H1 (cell line): ENCODE data around the gene SEMA7A. TPM values are rescaled to one million over a fixed set of nuclear protein-coding genes. Genes with fewer than 3 reads are reported as not detected.

Experiments used
- CTCF ChIA-PET: fragments of 300-600 bp; sonication (Branson Sonifier 250); formaldehyde crosslinking; loops from one replicate; lab custom pipeline; 2021; ENCODE audit not compliant: partially characterized antibody; lab: Charles Lee
- POLR2A ChIA-PET: fragments of 300-600 bp; sonication (Branson Sonifier 250); formaldehyde crosslinking; loops from one replicate; lab custom pipeline; 2021; ENCODE audit warnings: inconsistent platforms; ENCODE audit not compliant: partially characterized antibody; lab: Charles Lee
- DNase-seq, 2 experiments: peaks; one replicate each; pipeline versions ENCODE4 v3.0.0 to v3.0.0-alpha.2; 2010 to 2022; ENCODE audit warnings: low spot score in 2 of 2, low read depth in 1 of 2, mixed read lengths in 1 of 2
- FAIRE-seq: peaks from 2 replicates; lab custom pipeline; 2011; peaks lifted over from hg19 to GRCh38; lab: Jason Lieb, UNC
- H2AFZ ChIP-seq: 2 replicates; pipeline ENCODE4 v1.8.1; 2012; ENCODE audit warnings: low read length, inconsistent platforms
- H2AK5ac ChIP-seq: 2 replicates; pipeline ENCODE4 v1.6.1; 2013; ENCODE audit warnings: low read depth, low read length
- H2BK120ac ChIP-seq: replicated peaks from 2 replicates; pipeline ENCODE3; 2013; ENCODE audit warnings: low read depth, low read length, inconsistent platforms
- H2BK12ac ChIP-seq: 2 replicates; pipeline ENCODE4 v1.6.1; 2013; ENCODE audit warnings: low read depth, low read length
- H2BK15ac ChIP-seq: 2 replicates; pipeline ENCODE4 v1.6.1; 2013; ENCODE audit warnings: low read length
- H2BK20ac ChIP-seq: 2 replicates; pipeline ENCODE4 v1.6.1; 2013; ENCODE audit warnings: low read length
- H2BK5ac ChIP-seq: 2 replicates; pipeline ENCODE4 v1.6.1; 2013; ENCODE audit warnings: low read depth, low read length
- H3K14ac ChIP-seq: 2 replicates; pipeline ENCODE4 v1.6.1; 2013; ENCODE audit warnings: inconsistent platforms; ENCODE audit not compliant: insufficient read length
- H3K18ac ChIP-seq: 2 replicates; pipeline ENCODE4 v1.6.1; 2013; ENCODE audit warnings: low read length; ENCODE audit errors: extremely low read depth
- H3K23ac ChIP-seq: 2 replicates; pipeline ENCODE4 v1.6.1; 2013; ENCODE audit warnings: inconsistent platforms; ENCODE audit not compliant: insufficient read length
- H3K23me2 ChIP-seq: 2 replicates; pipeline ENCODE4 v1.6.1; 2013; ENCODE audit warnings: low read depth, low read length
- H3K27ac ChIP-seq: 2 replicates; pipeline ENCODE4 v1.6.1; 2011; ENCODE audit warnings: low read depth, low read length, inconsistent platforms
- H3K27me3 ChIP-seq, 4 experiments: replicated peaks in 1 of 4; 1 replicate in 1 of 4; 2 replicates in 3 of 4; pipeline versions ENCODE4 v1.6.1 to v1.8.1; 2011 to 2013; ENCODE audit warnings: low read length in 3 of 4, mild to moderate bottlenecking in 3 of 4, inconsistent platforms in 2 of 4, mixed read lengths in 2 of 4, moderate library complexity in 1 of 4; ENCODE audit not compliant: control insufficient read depth in 3 of 4, insufficient read depth in 3 of 4; ENCODE audit errors: extremely low read depth in 1 of 4
- H3K36me3 ChIP-seq, 4 experiments: 2 replicates each; pipeline versions ENCODE4 v1.6.1 to v1.8.1; 2011 to 2013; ENCODE audit warnings: mild to moderate bottlenecking in 4 of 4, low read length in 3 of 4, moderate library complexity in 2 of 4, control low read depth in 1 of 4, inconsistent platforms in 1 of 4; ENCODE audit not compliant: insufficient read depth in 4 of 4, control insufficient read depth in 2 of 4
- H3K4ac ChIP-seq: replicated peaks from 2 replicates; pipeline ENCODE3; 2013; ENCODE audit warnings: low read length, low read depth, mixed read lengths, inconsistent platforms; ENCODE audit not compliant: insufficient read length
- H3K4me1 ChIP-seq, 4 experiments: replicated peaks in 1 of 4; 1 replicate in 1 of 4; 2 replicates in 3 of 4; pipeline versions ENCODE4 v1.6.1 to v1.8.1; 2011 to 2013; ENCODE audit warnings: low read length in 3 of 4, inconsistent platforms in 2 of 4, mixed read lengths in 1 of 4; ENCODE audit not compliant: insufficient read depth in 4 of 4, control insufficient read depth in 3 of 4
- H3K4me2 ChIP-seq, 2 experiments: 2 replicates each; pipeline versions ENCODE4 v1.6.1 to v1.8.1; 2011 to 2013; ENCODE audit warnings: low read depth in 2 of 2, low read length in 2 of 2, control low read depth in 1 of 2, inconsistent platforms in 1 of 2, mild to moderate bottlenecking in 1 of 2; ENCODE audit not compliant: insufficient read depth in 1 of 2
- H3K4me3 ChIP-seq, 4 experiments: fragments of 200-600, 300-600 bp in 1 of 4; sonication (generic), shearing (Covaris generic), sonication (Bioruptor Twin) in 1 of 4; 2 replicates each; pipeline versions ENCODE4 v1.5.1 to v1.8.1; 2011 to 2016; ENCODE audit warnings: low read length in 4 of 4, low read depth in 3 of 4, control low read depth in 2 of 4, inconsistent platforms in 2 of 4, mild to moderate bottlenecking in 2 of 4, mixed read lengths in 1 of 4, moderate library complexity in 1 of 4; ENCODE audit not compliant: insufficient read depth in 2 of 4; ENCODE audit errors: extremely low read depth in 1 of 4
- H3K56ac ChIP-seq: replicated peaks from 2 replicates; pipeline ENCODE3; 2013; ENCODE audit warnings: low read depth, mild to moderate bottlenecking, mixed read lengths, low read length, inconsistent platforms; ENCODE audit not compliant: insufficient read length
- H3K79me1 ChIP-seq: 2 replicates; pipeline ENCODE4 v1.6.1; 2013; ENCODE audit warnings: low read depth, low read length, control low read depth
- H3K79me2 ChIP-seq, 2 experiments: 2 replicates each; pipeline versions ENCODE4 v1.6.1 to v1.8.1; 2012 to 2013; ENCODE audit warnings: low read length in 2 of 2, mild to moderate bottlenecking in 2 of 2, inconsistent platforms in 1 of 2; ENCODE audit not compliant: insufficient read depth in 2 of 2, control insufficient read depth in 1 of 2
- H3K9ac ChIP-seq, 4 experiments: replicated peaks in 1 of 4; 1 replicate in 1 of 4; 2 replicates in 3 of 4; pipeline versions ENCODE4 v1.6.1 to v1.8.1; 2011 to 2013; ENCODE audit warnings: low read depth in 3 of 4, low read length in 3 of 4, control low read depth in 2 of 4, mild to moderate bottlenecking in 2 of 4, moderate library complexity in 2 of 4, inconsistent platforms in 1 of 4; ENCODE audit errors: extremely low read depth in 1 of 4
- H3K9me3 ChIP-seq, 2 experiments: 2 replicates each; pipeline versions ENCODE4 v1.6.1 to v1.8.1; 2012 to 2013; ENCODE audit warnings: mild to moderate bottlenecking in 2 of 2, moderate library complexity in 2 of 2, control low read depth in 1 of 2, inconsistent platforms in 1 of 2, low read depth in 1 of 2, low read length in 1 of 2, mixed read lengths in 1 of 2; ENCODE audit not compliant: insufficient read depth in 2 of 2
- H4K20me1 ChIP-seq, 2 experiments: replicated peaks in 1 of 2; 2 replicates each; pipeline versions ENCODE3 to v1.8.1; 2011 to 2013; ENCODE audit warnings: inconsistent platforms in 2 of 2, low read length in 2 of 2, mild to moderate bottlenecking in 1 of 2; ENCODE audit not compliant: insufficient read depth in 2 of 2, control insufficient read depth in 1 of 2
- H4K5ac ChIP-seq: 2 replicates; pipeline ENCODE4 v1.6.1; 2013; ENCODE audit warnings: low read length, low read depth, mixed read lengths, inconsistent platforms; ENCODE audit not compliant: insufficient read length
- H4K8ac ChIP-seq: 2 replicates; pipeline ENCODE4 v1.8.0; 2013; ENCODE audit warnings: mild to moderate bottlenecking, moderate library complexity, low read length, inconsistent platforms; ENCODE audit not compliant: insufficient read depth; ENCODE audit errors: extremely low read depth
- H4K91ac ChIP-seq: replicated peaks from 2 replicates; pipeline ENCODE3; 2013; ENCODE audit warnings: low read length, mixed read lengths, inconsistent platforms; ENCODE audit not compliant: insufficient read length
- BCL11A ChIP-seq, 2 experiments: IDR thresholded peaks; one replicate each; pipeline ENCODE4 v1.6.1; 2011; ENCODE audit warnings: low read depth in 2 of 2, low read length in 2 of 2, mild to moderate bottlenecking in 2 of 2
- EZH2 ChIP-seq: fragments of 200-600 bp; sonication (generic); IDR thresholded peaks from 2 replicates; pipeline ENCODE4 v1.7.1; 2012; ENCODE audit warnings: low read depth, mild to moderate bottlenecking, moderate library complexity, low read length, inconsistent platforms; ENCODE audit not compliant: severe bottlenecking
- HDAC2 ChIP-seq, 2 experiments: fragments of 300-600 bp in 1 of 2; sonication (generic) in 1 of 2; IDR thresholded peaks; 2 replicates each; pipeline ENCODE4 v1.6.1; 2011 to 2012; ENCODE audit warnings: low read depth in 2 of 2, low read length in 2 of 2, mild to moderate bottlenecking in 2 of 2, moderate library complexity in 2 of 2, borderline replicate concordance in 1 of 2, inconsistent platforms in 1 of 2
- JUND ChIP-seq: IDR thresholded peaks from 2 replicates; pipeline ENCODE4 v1.6.1; 2011; ENCODE audit warnings: mild to moderate bottlenecking, improper control_type of control experiment, low read length
- POLR2A ChIP-seq, 2 experiments: IDR thresholded peaks; 1 replicate in 1 of 2; 2 replicates in 1 of 2; pipeline ENCODE4 v1.6.1; 2011; ENCODE audit warnings: low read depth in 2 of 2, low read length in 2 of 2, mild to moderate bottlenecking in 2 of 2; ENCODE audit errors: control extremely low read depth in 1 of 2
- SP2 ChIP-seq: IDR thresholded peaks from 2 replicates; pipeline ENCODE4 v1.6.1; 2012; ENCODE audit warnings: mild to moderate bottlenecking, low read length, inconsistent platforms
- SRF ChIP-seq: IDR thresholded peaks from 2 replicates; pipeline ENCODE4 v1.6.1; 2011; ENCODE audit warnings: mild to moderate bottlenecking, low read depth, low read length, moderate library complexity
- ZNF274 ChIP-seq: IDR thresholded peaks from 2 replicates; pipeline ENCODE4 v1.7.0; 2012; ENCODE audit warnings: low read length, borderline replicate concordance; ENCODE audit errors: extremely low read depth
- WGBS, 2 experiments: shearing (Covaris generic) in 1 of 2; methylation state at CpG; one replicate each; pipeline versions ENCODE4 v1.1.6 to v1.1.7; 2013 to 2015; ENCODE audit warnings: low lambda C conversion rate in 2 of 2, mixed read lengths in 2 of 2, inconsistent platforms in 1 of 2, low coverage in 1 of 2, missing lambda C conversion rate in 1 of 2; ENCODE audit not compliant: insufficient replicate concordance in 2 of 2, insufficient coverage in 1 of 2, insufficient read length in 1 of 2; ENCODE audit errors: extremely low coverage in 1 of 2, missing lambda C conversion rate in 1 of 2; 5-methylcytosine and 5-hydroxymethylcytosine counted together
- polyA plus RNA-seq, 7 experiments: library from polyadenylated mRNA; depleted of rRNA in 3 of 7; stranded (reverse) in 5 of 7; unstranded in 2 of 7; fragments of >200 nt in 5 of 7; fragments of 200-250 nt in 2 of 7; gene quantifications; 1 replicate in 5 of 7; 2 replicates in 1 of 7; 4 replicates in 1 of 7; pipeline versions ENCODE4 v1.2.1 to v1.2.3, GENCODE V29; 2011 to 2013; ENCODE audit warnings: missing spikeins in 2 of 7, mixed read lengths in 2 of 7
- total RNA-seq: library from RNA; stranded (reverse); fragmentation: NEBNext Ultra II Directional; extraction: Animal tissue kit (Norgen Biotek cat#: 25700); gene quantifications from 2 replicates; pipeline ENCODE4 v1.2.1, GENCODE V29; 2021
- TF ChIP-seq, protein P1 (sequence below), 3 experiments: IDR thresholded peaks; 1 replicate in 2 of 3; 2 replicates in 1 of 3; pipeline versions ENCODE4 v1.5.1 to v1.6.1; 2011; ENCODE audit warnings: low read length in 3 of 3, mild to moderate bottlenecking in 3 of 3, inconsistent platforms in 2 of 3, low read depth in 1 of 3, moderate library complexity in 1 of 3; ENCODE audit not compliant: insufficient read depth in 1 of 3; ENCODE audit errors: control extremely low read depth in 1 of 3

Gene SEMA7A
- total and polyA plus RNA-seq, 2 of the 8 experiments (the other 6 are each of a cell fraction or from before 2014, with no cell fraction given): 10.7 to 15.0 TPM

DNA sequence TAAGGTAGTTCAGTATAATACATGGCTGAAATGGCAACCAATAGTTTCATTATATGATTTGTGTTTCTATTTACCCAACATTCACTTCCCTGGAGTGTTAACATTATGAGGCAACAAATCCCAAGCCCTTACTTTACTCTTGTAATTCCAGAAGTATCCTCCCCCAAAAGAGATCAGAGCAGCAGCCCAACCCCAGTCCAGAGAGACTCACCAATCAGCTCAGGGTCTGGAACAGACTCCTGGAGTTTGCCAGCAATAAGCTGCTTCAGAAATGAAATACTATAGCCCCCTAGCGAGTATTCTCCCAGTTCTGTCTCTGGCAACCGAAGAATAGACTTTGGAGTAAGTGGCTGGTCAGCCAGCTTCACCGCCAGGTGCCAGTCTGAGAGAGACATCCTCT, 24.7 kb upstream of the SEMA7A start:
- no peak overlapping the region for H2BK5ac ChIP-seq
- H3K9ac ChIP-seq: no peak overlapping the region
- no peaks in the 10 kb centered on the region; a peak in 1 of 7 replicates for H3K4me1 ChIP-seq
- H2BK15ac ChIP-seq: no peak overlapping the region
- H3K23ac ChIP-seq: no peak overlapping the region
- H4K20me1 ChIP-seq: no peaks in the 10 kb centered on the region
- H3K79me2 ChIP-seq: peaks cover 0 to 9% of the 10 kb centered on the region in 2 experiments; a peak in 2 of 4 replicates
- FAIRE-seq (no peak), DNase-seq (no peak)
- no peak overlapping the region for H3K18ac ChIP-seq
- H4K5ac ChIP-seq: no peak overlapping the region
- peaks cover 15% of the 10 kb centered on the region for H3K23me2 ChIP-seq
- no peak overlapping the region for H2AK5ac ChIP-seq
- H3K9me3 ChIP-seq: no peaks in the 10 kb centered on the region
- H4K91ac ChIP-seq: no peak overlapping the region
- no peak overlapping the region for H3K4me3 ChIP-seq
- no peaks in the 10 kb centered on the region for H3K27me3 ChIP-seq
- no peak overlapping the region for H3K27ac ChIP-seq
- CTCF ChIA-PET: interaction anchor here (1.0 to 9.1 kb wide), 7 partner anchors 9 to 86 kb away, joined by 3 to 78 read pairs (median 4); no protein-coding TSS in a partner anchor
- H2BK12ac ChIP-seq: no peak overlapping the region
- POLR2A ChIA-PET: interaction anchor here (1.0 kb wide), 1 partner anchor 30 kb away, joined by 3 read pairs; no protein-coding TSS in a partner anchor
- H3K79me1 ChIP-seq: no peaks in the 10 kb centered on the region; the same call in 1 of the 2 replicates
- H2BK20ac ChIP-seq: no peak overlapping the region
- 87% methylated on average over 3 of the region's 3 CpGs; no CpG with 5 or more reads in 1 of the 2 experiments for WGBS, 2 experiments
- peaks cover 3 to 7% (median 5%) of the 10 kb centered on the region in 4 experiments; a peak in 7 of 8 replicates for H3K36me3 ChIP-seq
- H3K14ac ChIP-seq: no peak overlapping the region
- no peak overlapping the region for H3K4ac ChIP-seq
- no peak overlapping the region for H2BK120ac ChIP-seq
- no peak overlapping the region for H3K56ac ChIP-seq
- no peak overlapping the region for H2AFZ ChIP-seq
- H4K8ac ChIP-seq: no peak overlapping the region
- no peak overlapping the region for H3K4me2 ChIP-seq
- TF ChIP-seq EZH2: no peak
- TF ChIP-seq HDAC2 (IDR thresholded peaks at IDR 0.05; ENCODE audit: borderline replicate concordance in 1 of 2, low read depth in 2 of 2, low read length in 2 of 2): no peak
- TF ChIP-seq JUND: no peak
- no peak for TF ChIP-seq ZNF274
- TF ChIP-seq, protein P1, sequence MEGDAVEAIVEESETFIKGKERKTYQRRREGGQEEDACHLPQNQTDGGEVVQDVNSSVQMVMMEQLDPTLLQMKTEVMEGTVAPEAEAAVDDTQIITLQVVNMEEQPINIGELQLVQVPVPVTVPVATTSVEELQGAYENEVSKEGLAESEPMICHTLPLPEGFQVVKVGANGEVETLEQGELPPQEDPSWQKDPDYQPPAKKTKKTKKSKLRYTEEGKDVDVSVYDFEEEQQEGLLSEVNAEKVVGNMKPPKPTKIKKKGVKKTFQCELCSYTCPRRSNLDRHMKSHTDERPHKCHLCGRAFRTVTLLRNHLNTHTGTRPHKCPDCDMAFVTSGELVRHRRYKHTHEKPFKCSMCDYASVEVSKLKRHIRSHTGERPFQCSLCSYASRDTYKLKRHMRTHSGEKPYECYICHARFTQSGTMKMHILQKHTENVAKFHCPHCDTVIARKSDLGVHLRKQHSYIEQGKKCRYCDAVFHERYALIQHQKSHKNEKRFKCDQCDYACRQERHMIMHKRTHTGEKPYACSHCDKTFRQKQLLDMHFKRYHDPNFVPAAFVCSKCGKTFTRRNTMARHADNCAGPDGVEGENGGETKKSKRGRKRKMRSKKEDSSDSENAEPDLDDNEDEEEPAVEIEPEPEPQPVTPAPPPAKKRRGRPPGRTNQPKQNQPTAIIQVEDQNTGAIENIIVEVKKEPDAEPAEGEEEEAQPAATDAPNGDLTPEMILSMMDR (IDR thresholded peaks at IDR 0.05; ENCODE audit: control extremely low read depth in 1 of 3, insufficient read depth in 1 of 3, low read depth in 1 of 3, low read length in 3 of 3): no peak
- TF ChIP-seq BCL11A (IDR thresholded peaks at IDR 0.05; ENCODE audit: low read depth in 2 of 2, low read length in 2 of 2): no peak
- TF ChIP-seq POLR2A (IDR thresholded peaks at IDR 0.05; ENCODE audit: control extremely low read depth in 1 of 2, low read depth in 2 of 2, low read length in 2 of 2): no peak
- TF ChIP-seq SP2: no peak
- no peak for TF ChIP-seq SRF
